HepG2 (cell line): ENCODE data around the gene PERCC1. TPM values are rescaled to one million over a fixed set of nuclear protein-coding genes. Genes with fewer than 3 reads are reported as not detected.

Source experiments
- ATAC-seq: fragments of 200-7000 bp; cut with Tn5 transposase; 3 replicates; pipeline ENCODE4 v1.9.1; 2020; ENCODE audit warnings: mild to moderate bottlenecking, moderate library complexity
- BruUV-seq: library from RNA; stranded (reverse); fragments of 400-500 nt; replicated peaks from 2 replicates; lab custom pipeline; 2021; lab: Mats Ljungman, UMichigan
- CTCF ChIA-PET: fragments of 300-600 bp; formaldehyde crosslinking; extraction: SDS; loops from one replicate; lab custom pipeline; 2021; ENCODE audit warnings: low total read pairs, inconsistent platforms, low intra/inter-chr PET ratio; lab: Yijun Ruan, JAX
- POLR2A ChIA-PET: fragments of 350-600 bp; sonication (Branson Sonifier 250); formaldehyde crosslinking; loops from one replicate; lab custom pipeline; 2020; ENCODE audit warnings: antibody characterized with exemption, inconsistent platforms; lab: Yijun Ruan, JAX
- DNase-seq: peaks from one replicate; pipeline ENCODE4 v3.0.0-alpha.2; 2015; ENCODE audit warnings: low spot score
- FAIRE-seq: peaks from 3 replicates; lab custom pipeline; 2011; peaks lifted over from hg19 to GRCh38; lab: Jason Lieb, UNC
- H2AFZ ChIP-seq: one replicate; pipeline ENCODE4 v1.6.1; 2011; ENCODE audit warnings: low read length, inconsistent platforms
- H3K27ac ChIP-seq: fragments of 300-600 bp; 3 replicates; pipeline ENCODE4 v1.8.0; 2011; ENCODE audit warnings: mixed run types, mild to moderate bottlenecking, mixed read lengths, low read length, inconsistent platforms; ENCODE audit not compliant: insufficient read depth; ENCODE audit errors: extremely low read length
- H3K27me3 ChIP-seq, 2 experiments: fragments of 200-600 bp in 1 of 2; 2 replicates in 1 of 2; 3 replicates in 1 of 2; pipeline versions ENCODE4 v1.6.0 to v1.8.0; 2011; ENCODE audit warnings: low read length in 2 of 2, mild to moderate bottlenecking in 2 of 2, moderate library complexity in 2 of 2, inconsistent platforms in 1 of 2; ENCODE audit not compliant: insufficient read depth in 2 of 2, control insufficient read depth in 1 of 2
- H3K36me3 ChIP-seq, 2 experiments: fragments of 200-600 bp in 1 of 2; replicated peaks in 1 of 2; 2 replicates in 1 of 2; 3 replicates in 1 of 2; pipeline versions ENCODE4 v1.5.1 to v1.8.0; 2011; ENCODE audit warnings: low read length in 2 of 2, inconsistent platforms in 1 of 2; ENCODE audit not compliant: insufficient read depth in 2 of 2, control insufficient read depth in 1 of 2
- H3K4me1 ChIP-seq: 2 replicates; pipeline ENCODE4 v1.5.1; 2012; ENCODE audit warnings: low read length, inconsistent platforms; ENCODE audit not compliant: insufficient read depth
- H3K4me2 ChIP-seq: 2 replicates; pipeline ENCODE4 v1.6.0; 2011; ENCODE audit warnings: low read depth, low read length, inconsistent platforms
- H3K4me3 ChIP-seq, 3 experiments: fragments of 200-600 bp in 1 of 3; sonication (generic), shearing (Covaris generic) in 1 of 3; replicated peaks in 1 of 3; 2 replicates each; pipeline ENCODE4 v1.5.1; 2011 to 2016; ENCODE audit warnings: low read length in 3 of 3, inconsistent platforms in 2 of 3, low read depth in 2 of 3, mild to moderate bottlenecking in 2 of 3, control low read depth in 1 of 3, mixed read lengths in 1 of 3; ENCODE audit not compliant: insufficient read depth in 1 of 3
- H3K79me2 ChIP-seq: one replicate; pipeline ENCODE4 v1.6.1; 2011; ENCODE audit warnings: low read length, inconsistent platforms; ENCODE audit not compliant: insufficient read depth
- H3K9ac ChIP-seq: 2 replicates; pipeline ENCODE4 v1.6.0; 2011; ENCODE audit warnings: mild to moderate bottlenecking, low read depth, low read length, inconsistent platforms; ENCODE audit not compliant: insufficient read depth
- H3K9me3 ChIP-seq: 2 replicates; pipeline ENCODE4 v1.5.1; 2012; ENCODE audit warnings: mild to moderate bottlenecking, low read length
- H4K20me1 ChIP-seq: 2 replicates; pipeline ENCODE4 v1.6.0; 2011; ENCODE audit warnings: inconsistent platforms, mild to moderate bottlenecking, low read length, moderate library complexity; ENCODE audit not compliant: insufficient read depth
- DZIP1 ChIP-seq: sonication (generic); formaldehyde crosslinking; IDR thresholded peaks from 2 replicates; pipeline ENCODE4 v1.5.0; 2020; ENCODE audit warnings: mild to moderate bottlenecking, missing genetic modification reagents
- EEA1 ChIP-seq: sonication (generic); formaldehyde crosslinking; IDR thresholded peaks from 2 replicates; pipeline ENCODE4 v1.5.1; 2020; ENCODE audit warnings: mild to moderate bottlenecking, missing genetic modification reagents, borderline replicate concordance
- HCFC1 ChIP-seq: fragments of 150-350 bp; IDR thresholded peaks from 2 replicates; pipeline ENCODE4 v1.6.1; 2014; ENCODE audit warnings: low read depth, low read length
- KDM6A ChIP-seq: IDR thresholded peaks from 2 replicates; pipeline ENCODE4 v1.6.1; 2016; ENCODE audit warnings: low read depth
- TBP ChIP-seq: sonication (generic); formaldehyde crosslinking; IDR thresholded peaks from 2 replicates; pipeline ENCODE4 v1.5.0; 2020; ENCODE audit warnings: missing genetic modification reagents
- ZNF672 ChIP-seq: sonication (generic); formaldehyde crosslinking; IDR thresholded peaks from 2 replicates; pipeline ENCODE4 v1.8.1; 2022; ENCODE audit warnings: missing genetic modification reagents
- WGBS: methylation state at CpG from one replicate; pipeline ENCODE4 v1.1.6; 2017; ENCODE audit warnings: low lambda C conversion rate; 5-methylcytosine and 5-hydroxymethylcytosine counted together
- in situ Hi-C: cut with HindIII; loops from 2 replicates; pipeline ENCODE4 v1.10.0; 2017; ENCODE audit warnings: low pct_unique_long_range_greater_than_20kb; ENCODE audit not compliant: extremely low pct_ligation_motif_present
- intact Hi-C: fragments of 100-400 bp; cut with micrococcal nuclease; formaldehyde crosslinking; loops from one replicate; pipeline ENCODE4 v1.10.0; 2022; ENCODE audit not compliant: unreplicated experiment
- polyA plus RNA-seq, 8 experiments: library from polyadenylated mRNA; depleted of rRNA in 3 of 8; stranded (reverse) in 7 of 8; unstranded in 1 of 8; fragments of >200 nt; fragmentation: Illumina TruSeq in 4 of 8; extraction: Trizol in 4 of 8; gene quantifications; 2 replicates each; pipeline versions ENCODE4 v1.2.1 to v1.2.3, GENCODE V29; 2011 to 2016; ENCODE audit warnings: low read depth in 4 of 8, missing spikeins in 1 of 8, mixed read lengths in 1 of 8; ENCODE audit not compliant: insufficient read depth in 1 of 8
- total RNA-seq, 5 experiments: library from RNA; depleted of rRNA; stranded (reverse); fragments of >200 nt; fragmentation: Illumina TruSeq; extraction: Trizol; gene quantifications; 2 replicates each; pipeline ENCODE4 v1.2.3, GENCODE V29; 2016; ENCODE audit warnings: low read depth in 1 of 5

The PERCC1 gene
- total and polyA plus RNA-seq, 2 of the 13 experiments (the other 11 are each of a cell fraction or from before 2014, with no cell fraction given) = 0.15 TPM; not detected in 1

DNA sequence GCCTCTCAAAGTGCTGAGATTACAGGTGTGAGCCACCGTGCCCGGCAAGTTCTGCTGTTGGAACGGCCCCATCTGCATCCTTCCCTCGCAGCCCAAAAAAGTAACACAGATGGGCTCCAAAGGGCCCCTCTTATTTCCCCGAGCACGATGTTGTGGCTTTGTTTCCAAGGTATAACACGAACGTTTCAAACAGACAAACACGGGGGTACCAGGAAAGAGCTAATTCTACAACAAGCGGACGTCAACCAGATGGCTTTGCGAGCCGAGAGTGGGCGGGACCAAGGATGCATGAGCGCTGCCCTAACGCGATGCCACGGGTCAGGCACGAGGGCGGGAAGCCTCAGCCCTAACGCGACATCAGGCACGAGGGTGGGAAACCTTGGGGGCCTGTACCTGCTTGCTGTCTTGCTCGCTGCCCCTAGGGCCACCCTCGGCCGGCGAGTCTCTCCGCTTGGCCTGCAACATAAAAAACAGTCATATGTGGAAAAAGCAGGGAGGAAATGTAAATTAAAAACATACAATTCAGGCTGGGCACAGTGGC, 40.6 kb upstream of the PERCC1 start:
- TF ChIP-seq DZIP1 (CRISPR knock-in tag) (no peak), ZNF672 (CRISPR knock-in tag) (no peak), EEA1 (CRISPR knock-in tag) (no peak), KDM6A (CRISPR knock-in tag) (no peak), TBP (CRISPR knock-in tag) (no peak), HCFC1 (no peak)
- TF ChIP-seq, all 625 proteins: peak for 0
- ATAC-seq = no peak
- Histone ChIP-seq H3K27me3 (no peaks in the 10 kb centered on the region), H3K79me2 (no peaks in the 10 kb centered on the region), H3K4me3 (no peak overlapping the region), H3K4me2 (no peak overlapping the region), H2AFZ (no peak overlapping the region), H3K27ac (no peak overlapping the region), H3K36me3 (peaks cover 4% of the 10 kb centered on the region in 2 experiments; a peak in 3 of 5 replicates), H4K20me1 (no peaks in the 10 kb centered on the region), H3K9me3 (no peaks in the 10 kb centered on the region), H3K9ac (no peak overlapping the region), H3K4me1 (no peaks in the 10 kb centered on the region)
- POLR2A ChIA-PET = interaction anchor here (1.1 kb wide), 1 partner anchor 10 kb away, joined by 3 read pairs; no protein-coding TSS in a partner anchor
- 90% methylated on average over 28 of the region's 28 CpGs for WGBS
- in situ Hi-C loops (no loop called here), intact Hi-C loops (no loop called here)
- no TSS peak for BruUV-seq
- no peak for DNase-seq
- no peak for FAIRE-seq
- CTCF ChIA-PET = no interaction called here
